Vagina (tissue), 2 donors: ENCODE results near the gene ORM2. TPM values are rescaled to one million over a fixed set of nuclear protein-coding genes. Genes with fewer than 3 reads are reported as not detected.

Source experiments
- DNase-seq, 2 donors: peaks; one replicate each; pipeline ENCODE4 v3.0.0-alpha.2; 2017; ENCODE audit errors: extremely low spot score in 2 of 2
- H3K27ac ChIP-seq: fragments of 200-600 bp; sonication (generic); one replicate; pipeline ENCODE4 v1.5.1; 2019
- H3K27me3 ChIP-seq: fragments of 200-600 bp; sonication (generic); one replicate; pipeline ENCODE4 v1.5.1; 2019
- H3K36me3 ChIP-seq, 2 donors: fragments of 200-600 bp; sonication (generic); one replicate each; pipeline ENCODE4 v1.5.1; 2017 to 2019
- H3K4me1 ChIP-seq: fragments of 200-600 bp; sonication (generic); one replicate; pipeline ENCODE4 v1.5.1; 2019
- H3K4me3 ChIP-seq, 2 donors: fragments of 200-600 bp; sonication (generic); 1 replicate in 1 of 2; 2 replicates in 1 of 2; pipeline ENCODE4 v1.5.1; 2016 to 2019
- H3K9me3 ChIP-seq: fragments of 200-600 bp; sonication (generic); one replicate; pipeline ENCODE4 v1.5.1; 2019
- CTCF ChIP-seq, 3 experiments: fragments of 450-650 bp in 2 of 3; fragments of 200-600 bp in 1 of 3; sonication (generic) in 1 of 3; IDR thresholded peaks; one replicate each; pipeline ENCODE4 v1.5.1; 2017 to 2019; ENCODE audit warnings: antibody characterized with exemption in 3 of 3, mild to moderate bottlenecking in 2 of 3, moderate library complexity in 2 of 3
- POLR2A ChIP-seq, 2 donors: fragments of 450-650 bp; IDR thresholded peaks; one replicate each; pipeline ENCODE4 v1.6.1; 2017; ENCODE audit warnings: antibody characterized with exemption in 2 of 2, mild to moderate bottlenecking in 2 of 2, moderate library complexity in 2 of 2
- POLR2AphosphoS5 ChIP-seq, 2 donors: sonication (generic); formaldehyde crosslinking; IDR thresholded peaks; one replicate each; pipeline ENCODE4 v1.9.0; 2017; ENCODE audit warnings: antibody characterized with exemption in 2 of 2, mild to moderate bottlenecking in 2 of 2, low read depth in 1 of 2; ENCODE audit not compliant: insufficient read depth in 1 of 2
- intact Hi-C: fragments of 100-400 bp; cut with DNase I; formaldehyde crosslinking; loops from one replicate; pipeline ENCODE4 v1.15.1; 2023
- total RNA-seq: library from RNA; depleted of rRNA; stranded (reverse); fragments of >200 nt; gene quantifications from one replicate; pipeline ENCODE4 v1.2.3, GENCODE V29; 2016

ORM2 gene
- total RNA-seq, 1 donor from 2014 or later = not detected

GRCh38 chr9:114339130-114339908 is 9.7 kb downstream of the ORM2 start:
- intact Hi-C loops = no loop called here
- peaks cover 0 to 75% of the 10 kb centered on the region in 2 donors for H3K36me3 ChIP-seq

GRCh38 chr9:114341152-114341830 is 11.6 kb downstream of the ORM2 start:
- no peak for DNase-seq
- no peaks in the 10 kb centered on the region for H3K4me1 ChIP-seq
- no peak for TF ChIP-seq CTCF (IDR thresholded peaks at IDR 0.05)
- no peak for TF ChIP-seq POLR2A (IDR thresholded peaks at IDR 0.05)
- TF ChIP-seq POLR2AphosphoS5 (IDR thresholded peaks at IDR 0.05; ENCODE audit: insufficient read depth in 1 of 2, low read depth in 1 of 2) = no peak
- H3K27ac ChIP-seq = no peak overlapping the region
- intact Hi-C loops = loop anchor here (10.0 kb wide), 1 partner anchor 54 kb away; no protein-coding TSS in a partner anchor
- H3K36me3 ChIP-seq = peaks cover 0 to 95% of the 10 kb centered on the region in 2 donors
- no peaks in the 10 kb centered on the region for H3K27me3 ChIP-seq
- H3K4me3 ChIP-seq = no peak overlapping the region
- H3K9me3 ChIP-seq = no peaks in the 10 kb centered on the region

More at GRCh38 chr9:114339130-114339908, 9.7 kb downstream of the ORM2 start:
- peak in 1 of 2 donors; percentile 86 for DNase-seq
- no peak overlapping the region for H3K4me3 ChIP-seq
- no peaks in the 10 kb centered on the region for H3K9me3 ChIP-seq
- H3K27me3 ChIP-seq = no peaks in the 10 kb centered on the region
- TF ChIP-seq POLR2A (IDR thresholded peaks at IDR 0.05) (no peak), POLR2AphosphoS5 (IDR thresholded peaks at IDR 0.05; ENCODE audit: insufficient read depth in 1 of 2, low read depth in 1 of 2) (no peak), CTCF (IDR thresholded peaks at IDR 0.05) (peak; percentile 46 to 80 (median 59))
- H3K4me1 ChIP-seq = no peaks in the 10 kb centered on the region
- H3K27ac ChIP-seq = no peak overlapping the region

- TF ChIP-seq CTCF (IDR thresholded peaks at IDR 0.05) (no peak), POLR2AphosphoS5 (IDR thresholded peaks at IDR 0.05; ENCODE audit: insufficient read depth in 1 of 2, low read depth in 1 of 2) (no peak), POLR2A (IDR thresholded peaks at IDR 0.05) (no peak)
- DNase-seq = no peak
- Histone ChIP-seq H3K4me1 (no peaks in the 10 kb centered on the region), H3K36me3 (peaks cover 0 to 97% of the 10 kb centered on the region in 2 donors), H3K4me3 (no peak overlapping the region), H3K9me3 (no peaks in the 10 kb centered on the region), H3K27ac (no peak overlapping the region), H3K27me3 (no peaks in the 10 kb centered on the region)
- intact Hi-C loops = loop anchor here (10.0 kb wide), 1 partner anchor 53 kb away; no protein-coding TSS in a partner anchor
These were observed 12.3 kb downstream of the ORM2 start for GRCh38 chr9:114341991-114342390.

GRCh38 chr9:114342755-114343440 is 13.2 kb downstream of the ORM2 start:
- Histone ChIP-seq H3K27ac (no peak overlapping the region), H3K4me1 (no peaks in the 10 kb centered on the region), H3K4me3 (no peak overlapping the region), H3K36me3 (peaks cover 0 to 97% of the 10 kb centered on the region in 2 donors), H3K9me3 (no peaks in the 10 kb centered on the region), H3K27me3 (no peaks in the 10 kb centered on the region)
- TF ChIP-seq POLR2A (IDR thresholded peaks at IDR 0.05) = no peak
- TF ChIP-seq POLR2AphosphoS5 (IDR thresholded peaks at IDR 0.05; ENCODE audit: insufficient read depth in 1 of 2, low read depth in 1 of 2) = no peak
- TF ChIP-seq CTCF (IDR thresholded peaks at IDR 0.05) = no peak
- DNase-seq = no peak
- intact Hi-C loops = loop anchor here (10.0 kb wide), 1 partner anchor 52 kb away; no protein-coding TSS in a partner anchor
